Colonic mucosa (tissue), 4 donors: ENCODE results near the gene ZNF268. TPM values are rescaled to one million over a fixed set of nuclear protein-coding genes. Genes with fewer than 3 reads are reported as not detected.

Experiments used
- DNase-seq: peaks from one replicate; pipeline ENCODE4 v3.0.0-alpha.2; 2020
- H3K27ac ChIP-seq: fragments of 200-600 bp; one replicate; pipeline ENCODE4 v1.8.0; 2021
- H3K27me3 ChIP-seq: fragments of 200-600 bp; one replicate; pipeline ENCODE4 v1.8.0; 2021
- H3K36me3 ChIP-seq: fragments of 200-600 bp; one replicate; pipeline ENCODE4 v1.8.0; 2021
- H3K4me1 ChIP-seq: fragments of 200-600 bp; one replicate; pipeline ENCODE4 v1.8.0; 2021; ENCODE audit warnings: mild to moderate bottlenecking
- H3K4me3 ChIP-seq: fragments of 200-600 bp; one replicate; pipeline ENCODE4 v1.8.0; 2021
- H3K9ac ChIP-seq, 2 donors: one replicate each; pipeline ENCODE4 v1.7.0; 2013; ENCODE audit warnings: control low read depth in 2 of 2, low read depth in 2 of 2, low read length in 2 of 2
- H3K9me3 ChIP-seq: fragments of 200-600 bp; one replicate; pipeline ENCODE4 v1.8.0; 2021
- CTCF ChIP-seq: fragments of 200-600 bp; IDR thresholded peaks from one replicate; pipeline ENCODE4 v1.8.0; 2022; ENCODE audit warnings: antibody characterized with exemption, mild to moderate bottlenecking
- intact Hi-C: fragments of 100-400 bp; cut with DNase I; formaldehyde crosslinking; loops from one replicate; pipeline ENCODE4 v1.14.1; 2022
- total RNA-seq, 2 donors: library from RNA; stranded (reverse); fragmentation: NEBNext Ultra II Directional in 1 of 2; extraction: Animal tissue kit (Norgen Biotek cat#: 25700) in 1 of 2; gene quantifications; one replicate each; pipeline ENCODE4 v1.2.1, GENCODE V29; 2021
- donor health status: healthy.
- donor health status: DM: no; HTN: no; CAD: no.
- donor health status: DM: no; HTN: no; CAD: no.

The ZNF268 gene
- total RNA-seq, 2 donors from 2014 or later: 13.3 to 15.5 TPM

GRCh38 chr12:133227281-133227852 lies 46.1 kb downstream of the ZNF268 start:
- Histone ChIP-seq H3K27ac (no peak overlapping the region), H3K4me1 (no peaks in the 10 kb centered on the region), H3K9ac (no peak overlapping the region), H3K36me3 (no peaks in the 10 kb centered on the region), H3K27me3 (no peaks in the 10 kb centered on the region), H3K4me3 (no peak overlapping the region), H3K9me3 (no peaks in the 10 kb centered on the region)
- intact Hi-C loops: no loop called here
- no peak for TF ChIP-seq CTCF
- DNase-seq: no peak

GRCh38 chr12:133231001-133231400 lies 49.7 kb downstream of the ZNF268 start:
- Histone ChIP-seq H3K9me3 (no peaks in the 10 kb centered on the region), H3K36me3 (no peaks in the 10 kb centered on the region), H3K27me3 (no peaks in the 10 kb centered on the region), H3K4me1 (no peaks in the 10 kb centered on the region), H3K9ac (no peak overlapping the region), H3K27ac (no peak overlapping the region), H3K4me3 (no peak overlapping the region)
- no peak for DNase-seq
- intact Hi-C loops: no loop called here
- TF ChIP-seq CTCF: no peak

- H3K27me3 ChIP-seq: no peaks in the 10 kb centered on the region
- intact Hi-C loops: no loop called here
- H3K4me1 ChIP-seq: no peaks in the 10 kb centered on the region
- no peaks in the 10 kb centered on the region for H3K36me3 ChIP-seq
- no peaks in the 10 kb centered on the region for H3K9me3 ChIP-seq
- H3K4me3 ChIP-seq: no peak overlapping the region
- no peak for TF ChIP-seq CTCF
- no peak overlapping the region for H3K27ac ChIP-seq
- no peak for DNase-seq
- no peak overlapping the region for H3K9ac ChIP-seq
These were observed 51.7 kb downstream of the ZNF268 start for GRCh38 chr12:133233006-133233405.

- intact Hi-C loops: no loop called here
- DNase-seq: no peak
These were observed 52.8 kb downstream of the ZNF268 start for GRCh38 chr12:133233993-133234564.

GRCh38 chr12:133234971-133235370 lies 53.7 kb downstream of the ZNF268 start:
- Histone ChIP-seq H3K27me3 (no peaks in the 10 kb centered on the region), H3K4me1 (no peaks in the 10 kb centered on the region), H3K4me3 (no peak overlapping the region), H3K27ac (no peak overlapping the region), H3K9ac (no peak overlapping the region), H3K9me3 (no peaks in the 10 kb centered on the region), H3K36me3 (no peaks in the 10 kb centered on the region)
- intact Hi-C loops: no loop called here
- no peak for DNase-seq
- no peak for TF ChIP-seq CTCF

More at GRCh38 chr12:133233993-133234564, 52.8 kb downstream of the ZNF268 start:
- Histone ChIP-seq H3K9me3 (no peaks in the 10 kb centered on the region), H3K27ac (no peak overlapping the region), H3K36me3 (no peaks in the 10 kb centered on the region), H3K9ac (no peak overlapping the region), H3K4me1 (no peaks in the 10 kb centered on the region), H3K27me3 (no peaks in the 10 kb centered on the region), H3K4me3 (no peak overlapping the region)
- no peak for TF ChIP-seq CTCF
